Urinary bladder (tissue), 4 donors: ENCODE results near the gene ANKRD44. TPM values are rescaled to one million over a fixed set of nuclear protein-coding genes. Genes with fewer than 3 reads are reported as not detected.

Source experiments
- DNase-seq: peaks from one replicate; pipeline ENCODE4 v3.0.0-alpha.2; 2015; ENCODE audit errors: extremely low spot score
- H3K27ac ChIP-seq: one replicate; pipeline ENCODE4 v1.5.1; 2013; ENCODE audit warnings: low read depth, mild to moderate bottlenecking, moderate library complexity
- H3K36me3 ChIP-seq: one replicate; pipeline ENCODE4 v1.6.1; 2013; ENCODE audit warnings: mild to moderate bottlenecking, moderate library complexity; ENCODE audit not compliant: insufficient read depth
- H3K4me1 ChIP-seq: one replicate; pipeline ENCODE4 v1.6.1; 2013; ENCODE audit warnings: mild to moderate bottlenecking, moderate library complexity; ENCODE audit not compliant: insufficient read depth
- H3K4me3 ChIP-seq: one replicate; pipeline ENCODE4 v1.5.1; 2013; ENCODE audit warnings: low read depth, low read length
- WGBS: extraction: QIAGEN DNeasy Blood & Tissue Kit; methylation state at CpG from one replicate; pipeline ENCODE4 v1.1.7; 2013; 5-methylcytosine and 5-hydroxymethylcytosine counted together
- polyA plus RNA-seq: library from polyadenylated mRNA; stranded (reverse); fragments of 200-250 nt; gene quantifications from one replicate; pipeline ENCODE4 v1.2.3, GENCODE V29; 2013
- total RNA-seq: library from RNA; depleted of rRNA; stranded (reverse); fragments of >200 nt; gene quantifications from one replicate; pipeline ENCODE4 v1.2.3, GENCODE V29; 2014
- donor health status: healthy with polysubstance abuse.
- donor health status: healthy.

Gene ANKRD44
- total and polyA plus RNA-seq, 2 donors: 17.5 to 39.4 TPM

GRCh38 chr2:197185676-197186075, 124.9 kb downstream of the ANKRD44 start:
- no peaks in the 10 kb centered on the region for H3K36me3 ChIP-seq
- no peak for DNase-seq
- 96% methylated on average over 1 of the region's 1 CpG for WGBS
- no peak overlapping the region for H3K27ac ChIP-seq
- no peak overlapping the region for H3K4me3 ChIP-seq
- H3K4me1 ChIP-seq: no peaks in the 10 kb centered on the region

- 55% methylated on average over 6 of the region's 6 CpGs for WGBS
- Histone ChIP-seq H3K36me3 (no peaks in the 10 kb centered on the region), H3K27ac (no peak overlapping the region), H3K4me1 (no peaks in the 10 kb centered on the region), H3K4me3 (no peak overlapping the region)
- DNase-seq: no peak
Measured at GRCh38 chr2:197184959-197185586, 125.5 kb downstream of the ANKRD44 start.

- H3K36me3 ChIP-seq: no peaks in the 10 kb centered on the region
- H3K4me3 ChIP-seq: no peak overlapping the region
- no peak overlapping the region for H3K27ac ChIP-seq
- no peaks in the 10 kb centered on the region for H3K4me1 ChIP-seq
- DNase-seq: no peak
Measured at GRCh38 chr2:197183355-197183754, 127.2 kb downstream of the ANKRD44 start.

GRCh38 chr2:197182668-197183067, 127.9 kb downstream of the ANKRD44 start:
- no peak overlapping the region for H3K4me3 ChIP-seq
- H3K36me3 ChIP-seq: no peaks in the 10 kb centered on the region
- no peaks in the 10 kb centered on the region for H3K4me1 ChIP-seq
- no peak for DNase-seq
- 93% methylated on average over 1 of the region's 1 CpG for WGBS
- no peak overlapping the region for H3K27ac ChIP-seq

- WGBS: 70% methylated on average over 5 of the region's 5 CpGs
- Histone ChIP-seq H3K36me3 (no peaks in the 10 kb centered on the region), H3K4me1 (no peaks in the 10 kb centered on the region), H3K27ac (no peak overlapping the region), H3K4me3 (no peak overlapping the region)
- no peak for DNase-seq
Measured at GRCh38 chr2:197181491-197181890, 129.1 kb downstream of the ANKRD44 start.

- Histone ChIP-seq H3K36me3 (no peaks in the 10 kb centered on the region), H3K4me3 (no peak overlapping the region), H3K27ac (no peak overlapping the region), H3K4me1 (no peaks in the 10 kb centered on the region)
- 36% methylated on average over 12 of the region's 12 CpGs for WGBS
- DNase-seq: no peak
Measured at GRCh38 chr2:197179744-197180498, 130.7 kb downstream of the ANKRD44 start.

- 0% methylated on average over 1 of the region's 1 CpG for WGBS
- no peaks in the 10 kb centered on the region for H3K36me3 ChIP-seq
- H3K4me3 ChIP-seq: no peak overlapping the region
- DNase-seq: no peak
- H3K27ac ChIP-seq: no peak overlapping the region
- no peaks in the 10 kb centered on the region for H3K4me1 ChIP-seq
Measured at GRCh38 chr2:197176522-197176921, 134.1 kb downstream of the ANKRD44 start.

- no peaks in the 10 kb centered on the region for H3K36me3 ChIP-seq
- WGBS: 62% methylated on average over 2 of the region's 2 CpGs
- H3K4me1 ChIP-seq: no peaks in the 10 kb centered on the region
- no peak overlapping the region for H3K4me3 ChIP-seq
- no peak overlapping the region for H3K27ac ChIP-seq
- no peak for DNase-seq
Measured at GRCh38 chr2:197174539-197175094, 136.0 kb downstream of the ANKRD44 start.

- H3K4me3 ChIP-seq: no peak overlapping the region
- no peaks in the 10 kb centered on the region for H3K4me1 ChIP-seq
- no peak for DNase-seq
- H3K27ac ChIP-seq: no peak overlapping the region
- H3K36me3 ChIP-seq: no peaks in the 10 kb centered on the region
- WGBS: 94% methylated on average over 4 of the region's 4 CpGs
Measured at GRCh38 chr2:197171582-197171981, 139.0 kb downstream of the ANKRD44 start.

- DNase-seq: no peak
- H3K36me3 ChIP-seq: no peaks in the 10 kb centered on the region
- H3K27ac ChIP-seq: no peak overlapping the region
- no peak overlapping the region for H3K4me3 ChIP-seq
- 29% methylated on average over 1 of the region's 1 CpG for WGBS
- no peaks in the 10 kb centered on the region for H3K4me1 ChIP-seq
Measured at GRCh38 chr2:197170208-197170607, 140.4 kb downstream of the ANKRD44 start.

- Histone ChIP-seq H3K4me3 (no peak overlapping the region), H3K27ac (no peak overlapping the region), H3K36me3 (no peaks in the 10 kb centered on the region), H3K4me1 (no peaks in the 10 kb centered on the region)
- 52% methylated on average over 5 of the region's 5 CpGs for whole genome bisulfite sequencing
- no peak for DNase-seq
Measured at GRCh38 chr2:197168705-197169104, 141.9 kb downstream of the ANKRD44 start.

- Histone ChIP-seq H3K4me3 (no peak overlapping the region), H3K36me3 (no peaks in the 10 kb centered on the region), H3K4me1 (no peaks in the 10 kb centered on the region), H3K27ac (no peak overlapping the region)
- WGBS: 88% methylated on average over 3 of the region's 3 CpGs
- no peak for DNase-seq
Measured at GRCh38 chr2:197167608-197168314, 142.8 kb downstream of the ANKRD44 start.

- Histone ChIP-seq H3K36me3 (no peaks in the 10 kb centered on the region), H3K4me1 (no peaks in the 10 kb centered on the region), H3K27ac (no peak overlapping the region), H3K4me3 (no peak overlapping the region)
- DNase-seq: no peak
- 83% methylated on average over 7 of the region's 7 CpGs for WGBS
Measured at GRCh38 chr2:197165020-197165419, 145.6 kb downstream of the ANKRD44 start.
